Measurements from ENCODE around the gene ARID3B. TPM values are rescaled to one million over a fixed set of nuclear protein-coding genes. Genes with fewer than 3 reads are reported as not detected.

ARID3B gene
- total RNA-seq, 1 experiment from 2014 or later = 101 TPM

DNA sequence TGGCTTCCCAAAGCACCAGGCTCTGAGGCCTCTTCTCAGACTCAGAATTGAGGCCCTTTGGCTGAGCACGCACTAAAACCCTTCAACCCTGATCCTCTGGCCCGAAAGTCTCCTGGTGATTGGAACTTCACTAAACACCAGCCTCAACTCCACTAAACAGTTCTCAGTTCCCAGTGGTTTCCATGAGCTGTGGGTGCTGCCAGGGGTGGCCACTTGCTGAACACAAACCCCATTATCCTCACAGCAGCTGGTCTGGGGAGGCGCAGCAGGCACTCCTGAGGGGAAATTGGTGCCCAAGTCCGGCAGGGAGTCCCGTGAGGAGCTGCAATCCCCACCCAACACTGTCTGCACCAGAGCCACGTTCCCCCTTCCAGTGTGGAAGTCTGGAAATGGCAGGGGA lies 70.8 kb downstream of the ARID3B start:
- DNase-seq = no peak
- H3K79me1 ChIP-seq (ENCODE audit: insufficient read depth, low read depth, low read length, poor library complexity, severe bottlenecking) = peaks cover 6% of the 10 kb centered on the region
- peaks cover 10% of the 10 kb centered on the region; the same call in 1 of the 2 replicates for H3K79me2 ChIP-seq (ENCODE audit: insufficient read depth, low read length)
- H2AK5ac ChIP-seq (ENCODE audit: insufficient read length, low read length) = no peak overlapping the region
- no peak overlapping the region for H2AFZ ChIP-seq (ENCODE audit: low read length)
- no CpG with 5 or more reads among the region's 6 CpGs for WGBS (ENCODE audit: extremely low coverage, insufficient read length, low lambda C conversion rate)
- H3K4me1 ChIP-seq (ENCODE audit: insufficient read depth, low read length) = no peaks in the 10 kb centered on the region
- no peak overlapping the region for H3K4ac ChIP-seq (ENCODE audit: low read depth, low read length)
- H3K23me2 ChIP-seq (ENCODE audit: insufficient read length, low read depth, low read length, poor library complexity, severe bottlenecking) = peaks cover 16% of the 10 kb centered on the region
- no peaks in the 10 kb centered on the region; the same call in 1 of the 2 replicates for H3K27me3 ChIP-seq (ENCODE audit: insufficient read depth, low read length)
- Mint-ChIP-seq H3K27ac (no peak overlapping the region), H3K27me3 (ENCODE audit: low read depth) (peaks cover 31% of the 10 kb centered on the region), H3K4me1 (peaks cover 10 to 12% of the 10 kb centered on the region in 2 experiments), H3K36me3 (ENCODE audit: insufficient read depth in 1 of 3, low read depth in 3 of 3) (no peaks in the 10 kb centered on the region), H3K9me3 (no peaks in the 10 kb centered on the region), H3K4me3 (no peak overlapping the region)
- H3K9ac ChIP-seq (ENCODE audit: extremely low read depth, insufficient read length, low read length) = no peak overlapping the region
- no peak overlapping the region for H3K14ac ChIP-seq (ENCODE audit: insufficient read depth, low read length)
- H3K18ac ChIP-seq (ENCODE audit: insufficient read length, low read depth, low read length) = no peak overlapping the region
- H4K20me1 ChIP-seq (ENCODE audit: control insufficient read depth, insufficient read depth, insufficient read length) = no peaks in the 10 kb centered on the region
- no peak overlapping the region for H2BK20ac ChIP-seq (ENCODE audit: low read depth, low read length, poor library complexity, severe bottlenecking)
- no peak overlapping the region for H2BK15ac ChIP-seq (ENCODE audit: low read depth, low read length)
- no peaks in the 10 kb centered on the region for H3K9me3 ChIP-seq (ENCODE audit: control insufficient read depth, low read depth, low read length)
- no peak overlapping the region for H2BK12ac ChIP-seq (ENCODE audit: insufficient read length, low read depth, low read length)
- no peak overlapping the region for H4K5ac ChIP-seq (ENCODE audit: insufficient read length, low read depth, low read length)
- H2BK5ac ChIP-seq (ENCODE audit: insufficient read length, low read length) = no peak overlapping the region
- no peak overlapping the region for H3K56ac ChIP-seq (ENCODE audit: insufficient read length, low read depth, low read length)
- H2BK120ac ChIP-seq (ENCODE audit: low read depth, low read length, poor library complexity, severe bottlenecking) = no peak overlapping the region
- no peak overlapping the region for H4K91ac ChIP-seq (ENCODE audit: insufficient read length, low read depth, low read length)
- H3T11ph ChIP-seq (ENCODE audit: low read length) = no peak overlapping the region
- no peak overlapping the region for H3K27ac ChIP-seq (ENCODE audit: insufficient read length, low read depth, low read length)
- H4K8ac ChIP-seq (replicated peaks; ENCODE audit: insufficient read length, low read depth, low read length) = no peak overlapping the region
- TF ChIP-seq, protein P1, sequence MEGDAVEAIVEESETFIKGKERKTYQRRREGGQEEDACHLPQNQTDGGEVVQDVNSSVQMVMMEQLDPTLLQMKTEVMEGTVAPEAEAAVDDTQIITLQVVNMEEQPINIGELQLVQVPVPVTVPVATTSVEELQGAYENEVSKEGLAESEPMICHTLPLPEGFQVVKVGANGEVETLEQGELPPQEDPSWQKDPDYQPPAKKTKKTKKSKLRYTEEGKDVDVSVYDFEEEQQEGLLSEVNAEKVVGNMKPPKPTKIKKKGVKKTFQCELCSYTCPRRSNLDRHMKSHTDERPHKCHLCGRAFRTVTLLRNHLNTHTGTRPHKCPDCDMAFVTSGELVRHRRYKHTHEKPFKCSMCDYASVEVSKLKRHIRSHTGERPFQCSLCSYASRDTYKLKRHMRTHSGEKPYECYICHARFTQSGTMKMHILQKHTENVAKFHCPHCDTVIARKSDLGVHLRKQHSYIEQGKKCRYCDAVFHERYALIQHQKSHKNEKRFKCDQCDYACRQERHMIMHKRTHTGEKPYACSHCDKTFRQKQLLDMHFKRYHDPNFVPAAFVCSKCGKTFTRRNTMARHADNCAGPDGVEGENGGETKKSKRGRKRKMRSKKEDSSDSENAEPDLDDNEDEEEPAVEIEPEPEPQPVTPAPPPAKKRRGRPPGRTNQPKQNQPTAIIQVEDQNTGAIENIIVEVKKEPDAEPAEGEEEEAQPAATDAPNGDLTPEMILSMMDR (conservative IDR thresholded peaks at IDR 0.05) = no peak
- no peak overlapping the region for H3K23ac ChIP-seq (ENCODE audit: insufficient read length, low read depth, low read length)
- H3K4me2 ChIP-seq (ENCODE audit: insufficient read depth, insufficient read length, low read length) = no peak overlapping the region
